K562 (cell line): ENCODE results near the gene SYT10. TPM values are rescaled to one million over a fixed set of nuclear protein-coding genes. Genes with fewer than 3 reads are reported as not detected.

ENCODE experiments used
- ATAC-seq: fragments of 200-7000 bp; cut with Tn5 transposase; 3 replicates; pipeline ENCODE4 v1.9.1; 2020; ENCODE audit warnings: moderate library complexity
- BruUV-seq: library from RNA; stranded (reverse); fragments of 400-500 nt; replicated peaks from 2 replicates; lab custom pipeline; 2021; lab: Mats Ljungman, UMichigan
- CTCF ChIA-PET: fragments of 300-600 bp; formaldehyde crosslinking; extraction: SDS; loops from one replicate; lab custom pipeline; 2021; ENCODE audit warnings: low intra/inter-chr PET ratio; lab: Yijun Ruan, JAX
- POLR2A ChIA-PET: fragments of 300-600, 350-650 bp; sonication (Branson Sonifier 250); formaldehyde crosslinking; extraction: SDS; loops from one replicate; lab custom pipeline; 2021; ENCODE audit warnings: antibody characterized with exemption, inconsistent platforms; lab: Yijun Ruan, JAX
- DNase-seq, 4 experiments: peaks; one replicate each; pipeline versions ENCODE4 v3.0.0 to v3.0.0-alpha.2; 2011 to 2018; ENCODE audit warnings: low spot score in 3 of 4, mixed read lengths in 3 of 4; ENCODE audit errors: extremely low read depth in 1 of 4
- FAIRE-seq: peaks from 2 replicates; lab custom pipeline; 2011; peaks lifted over from hg19 to GRCh38; lab: Jason Lieb, UNC
- H2AFZ ChIP-seq: 2 replicates; pipeline ENCODE4 v1.6.0; 2011; ENCODE audit warnings: low read depth, low read length, control low read depth, inconsistent platforms
- H3K27ac ChIP-seq: fragments of 200-600 bp; 3 replicates; pipeline ENCODE4 v1.8.0; 2011; ENCODE audit warnings: low read depth, mild to moderate bottlenecking, control low read depth, inconsistent platforms, low read length, moderate library complexity, mixed read lengths; ENCODE audit errors: extremely low read depth
- H3K27me3 ChIP-seq, 2 experiments: fragments of 300-600 bp in 1 of 2; 2 replicates in 1 of 2; 3 replicates in 1 of 2; pipeline versions ENCODE4 v1.6.0 to v1.8.0; 2011; ENCODE audit warnings: inconsistent platforms in 2 of 2, low read length in 2 of 2, mild to moderate bottlenecking in 1 of 2, mixed read lengths in 1 of 2, moderate library complexity in 1 of 2; ENCODE audit not compliant: control insufficient read depth in 2 of 2, insufficient read depth in 2 of 2
- H3K36me3 ChIP-seq: fragments of 300-600 bp; 3 replicates; pipeline ENCODE4 v1.8.0; 2011; ENCODE audit warnings: mild to moderate bottlenecking, low read length, inconsistent platforms; ENCODE audit not compliant: control insufficient read depth, insufficient read depth
- H3K4me1 ChIP-seq, 2 experiments: fragments of 200-600 bp in 1 of 2; replicated peaks in 1 of 2; 2 replicates in 1 of 2; 3 replicates in 1 of 2; pipeline versions ENCODE4 v1.5.1 to v1.8.0; 2011; ENCODE audit warnings: inconsistent platforms in 2 of 2, low read length in 2 of 2, mild to moderate bottlenecking in 1 of 2, mixed read lengths in 1 of 2, moderate library complexity in 1 of 2; ENCODE audit not compliant: control insufficient read depth in 2 of 2, insufficient read depth in 2 of 2
- H3K4me2 ChIP-seq: 2 replicates; pipeline ENCODE4 v1.6.1; 2011; ENCODE audit warnings: low read length, control low read depth, inconsistent platforms, mixed read lengths; ENCODE audit not compliant: insufficient read depth
- H3K4me3 ChIP-seq: fragments of 200-600 bp; sonication (generic), shearing (Covaris generic); 2 replicates; pipeline ENCODE4 v1.5.1; 2016; ENCODE audit warnings: control low read depth, inconsistent platforms
- H3K79me2 ChIP-seq: fragments of 200-600 bp; 3 replicates; pipeline ENCODE4 v1.8.0; 2011; ENCODE audit warnings: low read length, inconsistent platforms; ENCODE audit not compliant: control insufficient read depth, insufficient read depth
- H3K9ac ChIP-seq, 2 experiments: 2 replicates each; pipeline versions ENCODE4 v1.6.0 to v1.6.1; 2011; ENCODE audit warnings: low read depth in 2 of 2, low read length in 2 of 2, control low read depth in 1 of 2, inconsistent platforms in 1 of 2, mild to moderate bottlenecking in 1 of 2, mixed read lengths in 1 of 2; ENCODE audit not compliant: insufficient read depth in 1 of 2
- H3K9me1 ChIP-seq: one replicate; pipeline ENCODE4 v1.6.0; 2011; ENCODE audit warnings: inconsistent platforms, mild to moderate bottlenecking, low read length, moderate library complexity; ENCODE audit not compliant: control insufficient read depth, insufficient read depth
- H3K9me3 ChIP-seq: replicated peaks from 2 replicates; pipeline ENCODE4 v1.5.1; 2011; ENCODE audit warnings: low read depth, low read length, inconsistent platforms; ENCODE audit not compliant: control insufficient read depth, insufficient read depth
- H4K20me1 ChIP-seq: replicated peaks from 2 replicates; pipeline ENCODE4 v1.6.1; 2011; ENCODE audit warnings: low read length, inconsistent platforms, mixed read lengths; ENCODE audit not compliant: control insufficient read depth, insufficient read depth
- CREB3 ChIP-seq: fragments of 450-650 bp; conservative IDR thresholded peaks from 2 replicates; pipeline ENCODE4 v1.6.1; 2016; ENCODE audit warnings: missing genetic modification characterization, low read depth, mild to moderate bottlenecking, missing compliant biosample characterization, moderate library complexity
- E2F5 ChIP-seq: sonication (generic); formaldehyde crosslinking; IDR thresholded peaks from 2 replicates; pipeline ENCODE4 v1.8.0; 2022; ENCODE audit warnings: mild to moderate bottlenecking, missing genetic modification reagents
- E2F6 ChIP-seq, 2 experiments: IDR thresholded peaks; 2 replicates each; pipeline ENCODE4 v1.6.1; 2011; ENCODE audit warnings: borderline replicate concordance in 1 of 2, control low read depth in 1 of 2, low read depth in 1 of 2, low read length in 1 of 2, mild to moderate bottlenecking in 1 of 2, mixed read lengths in 1 of 2, moderate library complexity in 1 of 2; ENCODE audit not compliant: insufficient read depth in 1 of 2, insufficient read length in 1 of 2, poor library complexity in 1 of 2, severe bottlenecking in 1 of 2; ENCODE audit errors: extremely low read depth in 1 of 2
- FOXP1 ChIP-seq: sonication (generic); formaldehyde crosslinking; IDR thresholded peaks from 2 replicates; pipeline ENCODE4 v1.8.0; 2022; ENCODE audit warnings: mild to moderate bottlenecking, missing genetic modification reagents
- HOMEZ ChIP-seq: fragments of 250-450 bp; sonication (Bioruptor Pico); IDR thresholded peaks from 2 replicates; pipeline ENCODE4 v1.4.0; 2020; ENCODE audit warnings: mild to moderate bottlenecking, moderate library complexity
- IRF2 ChIP-seq: sonication (generic); formaldehyde crosslinking; IDR thresholded peaks from 2 replicates; pipeline ENCODE4 v1.8.1; 2022; ENCODE audit warnings: mild to moderate bottlenecking, missing genetic modification reagents
- MBD2 ChIP-seq: sonication (generic); IDR thresholded peaks from 2 replicates; pipeline ENCODE4 v1.6.1; 2016; ENCODE audit warnings: low read depth, borderline replicate concordance
- MECOM ChIP-seq: fragments of 250-450 bp; sonication (Bioruptor Pico); IDR thresholded peaks from 2 replicates; pipeline ENCODE4 v1.8.0; 2022; ENCODE audit warnings: inconsistent platforms
- NR4A1 ChIP-seq, 2 experiments: fragments of 250-450 bp in 1 of 2; fragments of 450-650 bp in 1 of 2; sonication (Bioruptor Pico) in 1 of 2; IDR thresholded peaks; 2 replicates each; pipeline versions ENCODE4 v1.4.0 to v1.6.1; 2016 to 2020; ENCODE audit warnings: mild to moderate bottlenecking in 2 of 2, missing compliant biosample characterization in 1 of 2, missing genetic modification characterization in 1 of 2, moderate library complexity in 1 of 2
- PCBP1 ChIP-seq: fragments of 200-400 bp; formaldehyde crosslinking; IDR thresholded peaks from 2 replicates; pipeline ENCODE4 v1.6.1; 2018; ENCODE audit warnings: mild to moderate bottlenecking, low read depth, low read length; ENCODE audit not compliant: poor library complexity, severe bottlenecking
- RBM39 ChIP-seq: fragments of 200-400 bp; formaldehyde crosslinking; optimal IDR thresholded peaks from 2 replicates; pipeline ENCODE3; 2018; ENCODE audit warnings: low read depth, low read length
- RCOR1 ChIP-seq, 2 experiments: IDR thresholded peaks; 2 replicates each; pipeline ENCODE4 v1.6.1; 2012; ENCODE audit warnings: low read depth in 2 of 2, low read length in 2 of 2, borderline replicate concordance in 1 of 2, improper control_type of control experiment in 1 of 2
- RFX5 ChIP-seq: IDR thresholded peaks from 2 replicates; pipeline ENCODE4 v1.6.1; 2011; ENCODE audit warnings: low read depth, mild to moderate bottlenecking, improper control_type of control experiment, low read length
- TEAD1 ChIP-seq, 2 experiments: fragments of 450-650 bp in 1 of 2; sonication (generic) in 1 of 2; formaldehyde crosslinking; IDR thresholded peaks; 2 replicates each; pipeline versions ENCODE4 v1.4.0 to v1.8.0; 2020 to 2022; ENCODE audit warnings: mild to moderate bottlenecking in 2 of 2, missing genetic modification reagents in 1 of 2
- TEAD4 ChIP-seq, 2 experiments: sonication (generic) in 1 of 2; formaldehyde crosslinking in 1 of 2; IDR thresholded peaks; 2 replicates each; pipeline versions ENCODE4 v1.6.1 to v1.8.0; 2012 to 2022; ENCODE audit warnings: borderline replicate concordance in 1 of 2, inconsistent platforms in 1 of 2, low read length in 1 of 2, mild to moderate bottlenecking in 1 of 2, missing genetic modification reagents in 1 of 2
- ZNF347 ChIP-seq: fragments of 450-650 bp; formaldehyde crosslinking; IDR thresholded peaks from 2 replicates; pipeline ENCODE4 v1.4.0; 2020; ENCODE audit warnings: low read depth, mild to moderate bottlenecking, moderate library complexity
- ZNF699 ChIP-seq: fragments of 250-450 bp; sonication (Bioruptor Pico); IDR thresholded peaks from 2 replicates; pipeline ENCODE4 v1.8.0; 2021; ENCODE audit warnings: mild to moderate bottlenecking, moderate library complexity; ENCODE audit not compliant: insufficient replicate concordance
- WGBS: fragments of 100-300 bp; shearing (Covaris generic); methylation state at CpG from one replicate; pipeline ENCODE4 v1.1.6; 2016; ENCODE audit warnings: low coverage, mixed read lengths; ENCODE audit not compliant: insufficient coverage; ENCODE audit errors: missing lambda C conversion rate; 5-methylcytosine and 5-hydroxymethylcytosine counted together
- in situ Hi-C: fragments of 300-500 bp; cut with MboI; formaldehyde crosslinking; loops from 4 replicates; pipeline ENCODE4 v1.15.0; 2018; ENCODE audit warnings: inconsistent platforms, mixed read lengths
- intact Hi-C: fragments of 100-400 bp; cut with micrococcal nuclease; formaldehyde crosslinking; loops from 2 replicates; pipeline ENCODE4 v1.14.2; 2022
- polyA plus RNA-seq, 8 experiments: library from polyadenylated mRNA; depleted of rRNA in 4 of 8; stranded (reverse) in 5 of 8; unstranded in 3 of 8; fragments of >200 nt; fragmentation: Nextera tagmentation in 2 of 8; fragmentation: Illumina TruSeq in 1 of 8; extraction: Ambion mirVana in 2 of 8; extraction: Trizol in 1 of 8; gene quantifications; 2 replicates each; pipeline versions ENCODE4 v1.2.1 to v1.2.3, GENCODE V29; 2011 to 2014; ENCODE audit warnings: inconsistent platforms in 1 of 8, missing spikeins in 1 of 8
- total RNA-seq, 7 experiments: library from RNA; depleted of rRNA in 6 of 7; stranded (reverse); fragments of >200 nt in 6 of 7; fragmentation: Illumina TruSeq in 2 of 7; extraction: Trizol in 2 of 7; gene quantifications; 2 replicates each; pipeline versions ENCODE4 v1.2.1 to v1.2.3, GENCODE V29; 2011 to 2021; ENCODE audit warnings: low replicate concordance in 1 of 7

The SYT10 gene
- total and polyA plus RNA-seq, 9 of the 15 experiments (the other 6 are each of a cell fraction or from before 2014, with no cell fraction given) = 0.27 to 6.2 (median 2.5) TPM

GRCh38 chr12:33455096-33455495 lies 15.5 kb upstream of the SYT10 start:
- Histone ChIP-seq H3K9me3 (no peaks in the 10 kb centered on the region), H3K27me3 (no peaks in the 10 kb centered on the region), H4K20me1 (no peaks in the 10 kb centered on the region), H2AFZ (no peak overlapping the region), H3K36me3 (no peaks in the 10 kb centered on the region), H3K9me1 (no peaks in the 10 kb centered on the region), H3K79me2 (no peaks in the 10 kb centered on the region), H3K9ac (no peak overlapping the region), H3K4me2 (no peak overlapping the region), H3K4me3 (no peak overlapping the region), H3K4me1 (no peaks in the 10 kb centered on the region), H3K27ac (no peak overlapping the region)
- CTCF ChIA-PET = no interaction called here
- in situ Hi-C loops (no loop called here), intact Hi-C loops (no loop called here)
- DNase-seq (no peak), FAIRE-seq (no peak), ATAC-seq (no peak)
- no TSS peak for BruUV-seq
- whole genome bisulfite sequencing = 85% methylated on average over 1 of the region's 1 CpG
- POLR2A ChIA-PET = no interaction called here
- TF ChIP-seq MBD2 = no peak
- no peak for TF ChIP-seq NR4A1 (CRISPR knock-in tag; IDR thresholded peaks at IDR 0.05)
- no peak for TF ChIP-seq NR4A1 (tag; IDR thresholded peaks at IDR 0.05)
- TF ChIP-seq MECOM (CRISPR knock-in tag) = no peak
- no peak for TF ChIP-seq ZNF699 (CRISPR knock-in tag)
- no peak for TF ChIP-seq RBM39
- no peak for TF ChIP-seq PCBP1
- no peak for TF ChIP-seq E2F6 (IDR thresholded peaks at IDR 0.05; ENCODE audit: borderline replicate concordance in 1 of 2, extremely low read depth in 1 of 2, insufficient read depth in 1 of 2, insufficient read length in 1 of 2, low read depth in 1 of 2, low read length in 1 of 2, poor library complexity in 1 of 2, severe bottlenecking in 1 of 2)
- TF ChIP-seq IRF2 = no peak
- TF ChIP-seq TEAD1 (CRISPR knock-in tag; IDR thresholded peaks at IDR 0.05) = no peak
- TF ChIP-seq ZNF347 (CRISPR knock-in tag) = no peak
- no peak for TF ChIP-seq TEAD4 (IDR thresholded peaks at IDR 0.05; ENCODE audit: low read length)
- TF ChIP-seq TEAD4 (CRISPR knock-in tag; IDR thresholded peaks at IDR 0.05; ENCODE audit: borderline replicate concordance) = no peak
- no peak for TF ChIP-seq FOXP1 (CRISPR knock-in tag)
- TF ChIP-seq E2F5 (CRISPR knock-in tag) = no peak
- TF ChIP-seq CREB3 (tag) = no peak
- no peak for TF ChIP-seq RCOR1 (IDR thresholded peaks at IDR 0.05; ENCODE audit: borderline replicate concordance in 1 of 2, low read depth in 2 of 2, low read length in 2 of 2)
- TF ChIP-seq HOMEZ (CRISPR knock-in tag) = no peak
- no peak for TF ChIP-seq RFX5
